Tibial nerve (tissue), 3 donors: ENCODE measurements around the gene ZYG11B.

Experiments
- POLR2A ChIP-seq, 2 donors: fragments of 450-650 bp; IDR thresholded peaks; one replicate each; pipeline ENCODE4 v1.6.1; 2017; ENCODE audit warnings: antibody characterized with exemption in 2 of 2, mild to moderate bottlenecking in 2 of 2, moderate library complexity in 2 of 2
- TF ChIP-seq, protein P1 (sequence below), 5 experiments: fragments of 200-600 bp in 3 of 5; fragments of 450-650 bp in 2 of 5; sonication (generic) in 3 of 5; IDR thresholded peaks; one replicate each; pipeline ENCODE4 v1.5.1; 2016 to 2019; ENCODE audit warnings: antibody characterized with exemption in 5 of 5, mild to moderate bottlenecking in 3 of 5, moderate library complexity in 2 of 5

- TF ChIP-seq, protein P1, sequence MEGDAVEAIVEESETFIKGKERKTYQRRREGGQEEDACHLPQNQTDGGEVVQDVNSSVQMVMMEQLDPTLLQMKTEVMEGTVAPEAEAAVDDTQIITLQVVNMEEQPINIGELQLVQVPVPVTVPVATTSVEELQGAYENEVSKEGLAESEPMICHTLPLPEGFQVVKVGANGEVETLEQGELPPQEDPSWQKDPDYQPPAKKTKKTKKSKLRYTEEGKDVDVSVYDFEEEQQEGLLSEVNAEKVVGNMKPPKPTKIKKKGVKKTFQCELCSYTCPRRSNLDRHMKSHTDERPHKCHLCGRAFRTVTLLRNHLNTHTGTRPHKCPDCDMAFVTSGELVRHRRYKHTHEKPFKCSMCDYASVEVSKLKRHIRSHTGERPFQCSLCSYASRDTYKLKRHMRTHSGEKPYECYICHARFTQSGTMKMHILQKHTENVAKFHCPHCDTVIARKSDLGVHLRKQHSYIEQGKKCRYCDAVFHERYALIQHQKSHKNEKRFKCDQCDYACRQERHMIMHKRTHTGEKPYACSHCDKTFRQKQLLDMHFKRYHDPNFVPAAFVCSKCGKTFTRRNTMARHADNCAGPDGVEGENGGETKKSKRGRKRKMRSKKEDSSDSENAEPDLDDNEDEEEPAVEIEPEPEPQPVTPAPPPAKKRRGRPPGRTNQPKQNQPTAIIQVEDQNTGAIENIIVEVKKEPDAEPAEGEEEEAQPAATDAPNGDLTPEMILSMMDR (IDR thresholded peaks at IDR 0.05) = no peak
- TF ChIP-seq POLR2A (IDR thresholded peaks at IDR 0.05) = no peak
Observed at GRCh38 chr1:52834798-52835197, 108.5 kb downstream of the ZYG11B start.
